H9 (cell line): ENCODE data around the gene PRR16. TPM values are rescaled to one million over a fixed set of nuclear protein-coding genes. Genes with fewer than 3 reads are reported as not detected.

Experiments used
- DNase-seq: peaks from one replicate; pipeline ENCODE4 v3.0.0-alpha.2; 2017
- H2AFZ ChIP-seq: one replicate; pipeline ENCODE4 v1.6.1; 2013; ENCODE audit warnings: mild to moderate bottlenecking, low read length, control low read depth, moderate library complexity
- H2AK5ac ChIP-seq: 2 replicates; pipeline ENCODE4 v1.6.1; 2013; ENCODE audit warnings: low read length, control low read depth, mixed read lengths; ENCODE audit not compliant: insufficient read length
- H2BK120ac ChIP-seq: one replicate; pipeline ENCODE4 v1.6.1; 2013; ENCODE audit warnings: low read depth, mild to moderate bottlenecking, low read length, control low read depth, inconsistent platforms; ENCODE audit not compliant: poor library complexity, severe bottlenecking
- H2BK12ac ChIP-seq: 2 replicates; pipeline ENCODE4 v1.6.1; 2013; ENCODE audit warnings: low read length, control low read depth, mixed read lengths, low read depth; ENCODE audit not compliant: insufficient read length
- H2BK15ac ChIP-seq: 2 replicates; pipeline ENCODE4 v1.6.1; 2013; ENCODE audit warnings: low read depth, low read length, control low read depth
- H2BK20ac ChIP-seq: one replicate; pipeline ENCODE4 v1.6.1; 2013; ENCODE audit warnings: low read depth, mild to moderate bottlenecking, low read length, control low read depth, inconsistent platforms; ENCODE audit not compliant: poor library complexity, severe bottlenecking
- H2BK5ac ChIP-seq: 2 replicates; pipeline ENCODE4 v1.6.1; 2013; ENCODE audit warnings: low read length, control low read depth, mixed read lengths; ENCODE audit not compliant: insufficient read length
- H3K14ac ChIP-seq: 2 replicates; pipeline ENCODE4 v1.6.1; 2013; ENCODE audit warnings: low read length, control low read depth; ENCODE audit not compliant: insufficient read depth
- H3K18ac ChIP-seq: 2 replicates; pipeline ENCODE4 v1.6.1; 2013; ENCODE audit warnings: low read depth, mild to moderate bottlenecking, mixed read lengths, low read length, control low read depth; ENCODE audit not compliant: insufficient read length
- H3K23ac ChIP-seq: 2 replicates; pipeline ENCODE4 v1.6.1; 2013; ENCODE audit warnings: low read length, control low read depth, mixed read lengths, low read depth; ENCODE audit not compliant: insufficient read length
- H3K23me2 ChIP-seq: 2 replicates; pipeline ENCODE4 v1.6.1; 2013; ENCODE audit warnings: low read depth, mild to moderate bottlenecking, mixed read lengths, low read length, control low read depth; ENCODE audit not compliant: insufficient read length, poor library complexity, severe bottlenecking
- H3K27ac ChIP-seq: 2 replicates; pipeline ENCODE4 v1.5.1; 2013; ENCODE audit warnings: low read length, control low read depth, mixed read lengths, low read depth; ENCODE audit not compliant: insufficient read length
- H3K27me3 ChIP-seq: 2 replicates; pipeline ENCODE4 v1.6.1; 2013; ENCODE audit warnings: low read length, control low read depth, inconsistent platforms; ENCODE audit not compliant: insufficient read depth
- H3K4ac ChIP-seq: 2 replicates; pipeline ENCODE4 v1.6.1; 2013; ENCODE audit warnings: low read depth, mild to moderate bottlenecking, control low read depth, inconsistent platforms, low read length, moderate library complexity
- H3K4me1 ChIP-seq: 2 replicates; pipeline ENCODE4 v1.6.1; 2013; ENCODE audit warnings: low read length, control low read depth, inconsistent platforms; ENCODE audit not compliant: insufficient read depth
- H3K4me2 ChIP-seq: 2 replicates; pipeline ENCODE4 v1.6.1; 2013; ENCODE audit warnings: low read length, control low read depth, mixed read lengths; ENCODE audit not compliant: insufficient read length, insufficient read depth
- H3K56ac ChIP-seq: 2 replicates; pipeline ENCODE4 v1.6.1; 2013; ENCODE audit warnings: low read depth, mild to moderate bottlenecking, mixed read lengths, low read length, control low read depth; ENCODE audit not compliant: insufficient read length
- H3K79me1 ChIP-seq: 2 replicates; pipeline ENCODE4 v1.6.1; 2013; ENCODE audit warnings: low read depth, mild to moderate bottlenecking, moderate library complexity, low read length, control low read depth, inconsistent platforms; ENCODE audit not compliant: insufficient read depth, poor library complexity, severe bottlenecking
- H3K79me2 ChIP-seq: 2 replicates; pipeline ENCODE4 v1.6.1; 2013; ENCODE audit warnings: low read length, control low read depth, inconsistent platforms; ENCODE audit not compliant: insufficient read depth
- H3K9ac ChIP-seq: 2 replicates; pipeline ENCODE4 v1.6.1; 2013; ENCODE audit warnings: low read length, control low read depth, mixed read lengths; ENCODE audit not compliant: insufficient read length; ENCODE audit errors: extremely low read depth
- H3K9me3 ChIP-seq: one replicate; pipeline ENCODE4 v1.6.1; 2013; ENCODE audit warnings: low read depth, low read length, inconsistent platforms; ENCODE audit not compliant: control insufficient read depth
- H3T11ph ChIP-seq: one replicate; pipeline ENCODE4 v1.6.1; 2013; ENCODE audit warnings: mild to moderate bottlenecking, low read length, control low read depth, inconsistent platforms
- H4K20me1 ChIP-seq: one replicate; pipeline ENCODE4 v1.6.1; 2013; ENCODE audit not compliant: control insufficient read depth, insufficient read length, insufficient read depth
- H4K5ac ChIP-seq: 2 replicates; pipeline ENCODE4 v1.6.1; 2013; ENCODE audit warnings: low read depth, mild to moderate bottlenecking, mixed read lengths, low read length, control low read depth; ENCODE audit not compliant: insufficient read length
- H4K8ac ChIP-seq: replicated peaks from 2 replicates; pipeline ENCODE4 v1.6.1; 2013; ENCODE audit warnings: low read length, control low read depth, mixed read lengths, low read depth; ENCODE audit not compliant: insufficient read length
- H4K91ac ChIP-seq: 2 replicates; pipeline ENCODE4 v1.6.1; 2013; ENCODE audit warnings: low read depth, mild to moderate bottlenecking, moderate library complexity, mixed read lengths, low read length, control low read depth; ENCODE audit not compliant: insufficient read length
- H3K27ac Mint-ChIP-seq, 3 experiments: 2 replicates in 2 of 3; 3 replicates in 1 of 3; pipeline ENCODE4 v1.8.0; 2020 to 2021; ENCODE audit warnings: mixed read lengths in 3 of 3, mild to moderate bottlenecking in 1 of 3, moderate library complexity in 1 of 3
- H3K27me3 Mint-ChIP-seq: 2 replicates; pipeline ENCODE4 v1.8.0; 2021; ENCODE audit warnings: low read depth, mild to moderate bottlenecking, moderate library complexity, mixed read lengths
- H3K36me3 Mint-ChIP-seq, 3 experiments: 2 replicates in 2 of 3; 3 replicates in 1 of 3; pipeline ENCODE4 v1.8.0; 2020 to 2021; ENCODE audit warnings: low read depth in 3 of 3, mixed read lengths in 3 of 3; ENCODE audit not compliant: insufficient read depth in 1 of 3
- H3K4me1 Mint-ChIP-seq, 2 experiments: 2 replicates each; pipeline ENCODE4 v1.8.0; 2020; ENCODE audit warnings: mixed read lengths in 2 of 2
- H3K4me3 Mint-ChIP-seq, 2 experiments: 2 replicates in 1 of 2; 3 replicates in 1 of 2; pipeline ENCODE4 v1.8.0; 2020 to 2021; ENCODE audit warnings: mild to moderate bottlenecking in 2 of 2, mixed read lengths in 2 of 2, moderate library complexity in 1 of 2
- H3K9me3 Mint-ChIP-seq, 2 experiments: 2 replicates in 1 of 2; 3 replicates in 1 of 2; pipeline ENCODE4 v1.8.0; 2020; ENCODE audit warnings: mild to moderate bottlenecking in 2 of 2, mixed read lengths in 2 of 2, moderate library complexity in 1 of 2
- CTCF ChIP-seq: fragments of 200-600 bp; sonication (generic); conservative IDR thresholded peaks from 3 replicates; pipeline ENCODE4 v1.8.0; 2021; ENCODE audit warnings: antibody characterized with exemption, mild to moderate bottlenecking
- total RNA-seq: library from RNA; stranded (reverse); gene quantifications from 2 replicates; pipeline ENCODE4 v1.2.1, GENCODE V29; 2021

The PRR16 gene
- total RNA-seq, 1 experiment from 2014 or later: 0.13 TPM

GRCh38 chr5:120432861-120433260 is 31.2 kb upstream of the PRR16 start:
- H3K27ac ChIP-seq: no peak overlapping the region
- no peak overlapping the region for H3K18ac ChIP-seq
- peaks cover 9 to 28% (median 12%) of the 10 kb centered on the region in 3 experiments for H3K36me3 Mint-ChIP-seq
- no peaks in the 10 kb centered on the region for H3K9me3 ChIP-seq
- 0 out of 2 replicates have a peak, but pooled peaks cover 2% of the 10 kb centered on the region for H3K27me3 Mint-ChIP-seq
- no peak overlapping the region for H2AFZ ChIP-seq
- H4K8ac ChIP-seq: no peak overlapping the region
- H4K20me1 ChIP-seq: no peaks in the 10 kb centered on the region
- no peaks in the 10 kb centered on the region for H3K23me2 ChIP-seq
- no peak overlapping the region for H3T11ph ChIP-seq
- H4K91ac ChIP-seq: no peak overlapping the region
- H3K14ac ChIP-seq: no peak overlapping the region
- H3K79me2 ChIP-seq: no peaks in the 10 kb centered on the region
- H3K27ac Mint-ChIP-seq: no peak overlapping the region
- H2BK12ac ChIP-seq: no peak overlapping the region
- H3K9me3 Mint-ChIP-seq: peaks cover 16 to 25% of the 10 kb centered on the region in 2 experiments; a peak in 4 of 5 replicates
- H3K4me2 ChIP-seq: no peak overlapping the region
- H2BK15ac ChIP-seq: no peak overlapping the region
- H3K4me1 Mint-ChIP-seq: no peaks in the 10 kb centered on the region
- no peaks in the 10 kb centered on the region for H3K4me1 ChIP-seq
- H4K5ac ChIP-seq: no peak overlapping the region
- no peaks in the 10 kb centered on the region for H3K79me1 ChIP-seq
- no peak overlapping the region for H3K23ac ChIP-seq
- no peak overlapping the region for H2BK120ac ChIP-seq
- no peak overlapping the region for H3K4ac ChIP-seq
- H3K56ac ChIP-seq: no peak overlapping the region
- H3K9ac ChIP-seq: no peak overlapping the region
- no peak for TF ChIP-seq CTCF
- H2BK5ac ChIP-seq: no peak overlapping the region
- no peak overlapping the region for H2BK20ac ChIP-seq
- no peak for DNase-seq
- H3K27me3 ChIP-seq: no peaks in the 10 kb centered on the region
- no peak overlapping the region for H3K4me3 Mint-ChIP-seq
- H2AK5ac ChIP-seq: no peak overlapping the region
